IMR-90 (cell line): ENCODE measurements around the gene CAMK2N1. TPM values are rescaled to one million over a fixed set of nuclear protein-coding genes. Genes with fewer than 3 reads are reported as not detected.

Experiments used
- ATAC-seq: fragments of 200-7000 bp; cut with Tn5 transposase; 2 replicates; pipeline ENCODE4 v1.9.1; 2020; ENCODE audit warnings: low read depth, mild to moderate bottlenecking, moderate library complexity
- BruUV-seq: library from RNA; stranded (reverse); fragments of 400-500 nt; replicated peaks from 2 replicates; lab custom pipeline; 2021; lab: Mats Ljungman, UMichigan
- CTCF ChIA-PET: fragments of 300-600 bp; formaldehyde crosslinking; extraction: SDS; loops from one replicate; lab custom pipeline; 2021; ENCODE audit warnings: antibody characterized with exemption; lab: Yijun Ruan, JAX
- POLR2A ChIA-PET: fragments of 300-600 bp; sonication (Branson Sonifier 250); formaldehyde crosslinking; loops from one replicate; lab custom pipeline; 2022; ENCODE audit warnings: antibody characterized with exemption; ENCODE audit not compliant: unreplicated experiment; lab: Charles Lee
- DNase-seq: peaks from one replicate; pipeline ENCODE4 v3.0.0; 2013
- H2AFZ ChIP-seq: replicated peaks from 2 replicates; pipeline ENCODE3; 2013; ENCODE audit warnings: low read length, mild to moderate bottlenecking; ENCODE audit not compliant: poor library complexity
- H2AK5ac ChIP-seq: 2 replicates; pipeline ENCODE4 v1.6.1; 2013; ENCODE audit warnings: low read depth, low read length, inconsistent platforms
- H2AK9ac ChIP-seq: replicated peaks from 2 replicates; pipeline ENCODE3; 2013; ENCODE audit warnings: mild to moderate bottlenecking, low read depth, low read length, moderate library complexity; ENCODE audit not compliant: poor library complexity
- H2BK120ac ChIP-seq: 2 replicates; pipeline ENCODE4 v1.6.1; 2013; ENCODE audit warnings: low read depth, low read length, inconsistent platforms
- H2BK15ac ChIP-seq: 3 replicates; pipeline ENCODE4 v1.6.1; 2013; ENCODE audit warnings: low read depth, low read length, inconsistent platforms
- H2BK20ac ChIP-seq: 2 replicates; pipeline ENCODE4 v1.6.1; 2013; ENCODE audit warnings: low read depth, mild to moderate bottlenecking, inconsistent platforms, low read length, moderate library complexity
- H2BK5ac ChIP-seq: 2 replicates; pipeline ENCODE4 v1.6.1; 2013; ENCODE audit warnings: mild to moderate bottlenecking, low read depth, low read length, inconsistent platforms; ENCODE audit not compliant: poor library complexity, severe bottlenecking
- H3K14ac ChIP-seq: replicated peaks from 2 replicates; pipeline ENCODE4 v1.6.1; 2013; ENCODE audit warnings: low read depth, low read length, inconsistent platforms
- H3K18ac ChIP-seq: 2 replicates; pipeline ENCODE4 v1.6.1; 2013; ENCODE audit warnings: low read depth, low read length, control low read depth
- H3K23ac ChIP-seq: 2 replicates; pipeline ENCODE4 v1.6.1; 2013; ENCODE audit warnings: low read depth, low read length, inconsistent platforms
- H3K27ac ChIP-seq: 2 replicates; pipeline ENCODE4 v1.5.1; 2013; ENCODE audit warnings: mild to moderate bottlenecking, control low read depth, low read length; ENCODE audit not compliant: insufficient read depth
- H3K27me3 ChIP-seq: 2 replicates; pipeline ENCODE4 v1.6.1; 2013; ENCODE audit warnings: low read length; ENCODE audit not compliant: control insufficient read depth, insufficient read depth
- H3K36me3 ChIP-seq: 2 replicates; pipeline ENCODE4 v1.6.1; 2013; ENCODE audit warnings: low read length, mixed read lengths; ENCODE audit not compliant: control insufficient read depth, insufficient read depth
- H3K4ac ChIP-seq: 2 replicates; pipeline ENCODE4 v1.6.1; 2013; ENCODE audit warnings: low read depth, low read length, inconsistent platforms
- H3K4me1 ChIP-seq: 2 replicates; pipeline ENCODE4 v1.6.1; 2013; ENCODE audit warnings: low read length, mixed read lengths; ENCODE audit not compliant: control insufficient read depth, insufficient read depth
- H3K4me2 ChIP-seq: 2 replicates; pipeline ENCODE4 v1.6.1; 2013; ENCODE audit warnings: low read depth, mild to moderate bottlenecking, control low read depth, low read length, moderate library complexity
- H3K4me3 ChIP-seq: 2 replicates; pipeline ENCODE4 v1.5.1; 2013; ENCODE audit warnings: low read depth, mild to moderate bottlenecking, control low read depth, low read length, moderate library complexity; ENCODE audit not compliant: insufficient read depth
- H3K56ac ChIP-seq: 2 replicates; pipeline ENCODE4 v1.6.1; 2013; ENCODE audit warnings: low read length, inconsistent platforms; ENCODE audit not compliant: insufficient read depth; ENCODE audit errors: extremely low read depth
- H3K79me1 ChIP-seq, 2 experiments: 2 replicates each; pipeline ENCODE4 v1.6.1; 2013; ENCODE audit warnings: low read length in 2 of 2, inconsistent platforms in 1 of 2, low read depth in 1 of 2
- H3K9ac ChIP-seq: 2 replicates; pipeline ENCODE4 v1.6.1; 2013; ENCODE audit warnings: low read depth, low read length, control low read depth
- H3K9me1 ChIP-seq: 2 replicates; pipeline ENCODE4 v1.6.1; 2013; ENCODE audit warnings: low read length, inconsistent platforms; ENCODE audit not compliant: insufficient read depth
- H3K9me3 ChIP-seq: 2 replicates; pipeline ENCODE4 v1.6.1; 2013; ENCODE audit warnings: low read length; ENCODE audit not compliant: control insufficient read depth, insufficient read depth
- H4K20me1 ChIP-seq: 2 replicates; pipeline ENCODE4 v1.6.1; 2013; ENCODE audit warnings: low read length, inconsistent platforms; ENCODE audit not compliant: insufficient read depth
- H4K5ac ChIP-seq: 2 replicates; pipeline ENCODE4 v1.6.1; 2013; ENCODE audit warnings: mild to moderate bottlenecking, low read depth, low read length, control low read depth
- H4K8ac ChIP-seq, 2 experiments: 2 replicates each; pipeline ENCODE4 v1.6.1; 2013; ENCODE audit warnings: low read depth in 2 of 2, low read length in 2 of 2, control low read depth in 1 of 2, inconsistent platforms in 1 of 2
- H4K91ac ChIP-seq: 2 replicates; pipeline ENCODE4 v1.6.1; 2013; ENCODE audit warnings: low read depth, low read length, inconsistent platforms; ENCODE audit not compliant: insufficient read depth
- BHLHE40 ChIP-seq: fragments of 150-350 bp; IDR thresholded peaks from 2 replicates; pipeline ENCODE4 v1.6.1; 2016; ENCODE audit warnings: mild to moderate bottlenecking, low read depth, low read length
- CEBPB ChIP-seq: IDR thresholded peaks from 2 replicates; pipeline ENCODE4 v1.6.1; 2012; ENCODE audit warnings: low read depth, low read length, improper control_type of control experiment
- CHD1 ChIP-seq: IDR thresholded peaks from 2 replicates; pipeline ENCODE4 v1.6.1; 2012; ENCODE audit warnings: low read depth, low read length, improper control_type of control experiment
- FOS ChIP-seq: fragments of 150-350 bp; IDR thresholded peaks from 2 replicates; pipeline ENCODE4 v1.6.1; 2016; ENCODE audit warnings: low read depth, low read length
- MAFK ChIP-seq: IDR thresholded peaks from 2 replicates; pipeline ENCODE4 v1.6.1; 2012; ENCODE audit warnings: low read depth, low read length, improper control_type of control experiment
- MAZ ChIP-seq: IDR thresholded peaks from 2 replicates; pipeline ENCODE4 v1.6.1; 2012; ENCODE audit warnings: low read depth, mild to moderate bottlenecking, low read length, improper control_type of control experiment, moderate library complexity, borderline replicate concordance
- MXI1 ChIP-seq: IDR thresholded peaks from 2 replicates; pipeline ENCODE4 v1.6.1; 2012; ENCODE audit warnings: low read depth, mild to moderate bottlenecking, low read length, moderate library complexity, borderline replicate concordance
- NFE2L2 ChIP-seq: fragments of 150-350 bp; IDR thresholded peaks from 2 replicates; pipeline ENCODE4 v1.6.1; 2016; ENCODE audit warnings: low read depth, mild to moderate bottlenecking, low read length
- POLR2A ChIP-seq: IDR thresholded peaks from 2 replicates; pipeline ENCODE4 v1.6.1; 2012; ENCODE audit warnings: mild to moderate bottlenecking, low read depth, low read length
- RAD21 ChIP-seq: IDR thresholded peaks from 2 replicates; pipeline ENCODE4 v1.6.1; 2012; ENCODE audit warnings: low read length, improper control_type of control experiment
- RCOR1 ChIP-seq: IDR thresholded peaks from 2 replicates; pipeline ENCODE4 v1.6.1; 2012; ENCODE audit warnings: mild to moderate bottlenecking, low read length, improper control_type of control experiment; ENCODE audit not compliant: insufficient replicate concordance
- RFX5 ChIP-seq: IDR thresholded peaks from 2 replicates; pipeline ENCODE4 v1.8.0; 2012; ENCODE audit warnings: low read depth, mild to moderate bottlenecking, low read length, moderate library complexity
- SMC3 ChIP-seq: fragments of 150-350 bp; IDR thresholded peaks from 2 replicates; pipeline ENCODE4 v1.6.1; 2016; ENCODE audit warnings: low read depth, mild to moderate bottlenecking, antibody characterized with exemption, low read length, moderate library complexity
- WGBS, 2 experiments: methylation state at CpG; one replicate each; pipeline versions ENCODE4 v1.1.5 to v1.1.7; 2013; ENCODE audit warnings: missing lambda C conversion rate in 2 of 2; ENCODE audit not compliant: insufficient read length in 1 of 2; ENCODE audit errors: extremely low coverage in 2 of 2; 5-methylcytosine and 5-hydroxymethylcytosine counted together
- dilution Hi-C: fragments of 300-500 bp; cut with HindIII; formaldehyde crosslinking; loops from one replicate; pipeline ENCODE4 v1.14.3; 2018; ENCODE audit warnings: low sequenced_read_pairs; ENCODE audit not compliant: unreplicated experiment
- in situ Hi-C: fragments of 300-500 bp; cut with MboI; formaldehyde crosslinking; loops from 3 replicates; pipeline ENCODE4 v1.14.3; 2019; ENCODE audit warnings: low sequenced_read_pairs, inconsistent platforms, mixed read lengths
- intact Hi-C: fragments of 100-400 bp; cut with micrococcal nuclease; formaldehyde crosslinking; loops from 2 replicates; pipeline ENCODE4 v1.10.0; 2022
- polyA plus RNA-seq, 3 experiments: library from polyadenylated mRNA; depleted of rRNA; stranded (reverse); fragments of >200 nt; gene quantifications; 2 replicates each; pipeline ENCODE4 v1.2.3, GENCODE V29; 2012; ENCODE audit warnings: low replicate concordance in 1 of 3
- total RNA-seq: library from RNA; depleted of rRNA; stranded (reverse); fragments of >200 nt; gene quantifications from 2 replicates; pipeline ENCODE4 v1.2.3, GENCODE V29; 2012
- TF ChIP-seq, protein P1 (sequence below): fragments of 150-350 bp; IDR thresholded peaks from 2 replicates; pipeline ENCODE4 v1.6.1; 2017; ENCODE audit warnings: mild to moderate bottlenecking, antibody characterized with exemption, low read length, low read depth
- TF ChIP-seq, protein P2 (sequence below): fragments of 150-350 bp; IDR thresholded peaks from 2 replicates; pipeline ENCODE4 v1.6.1; 2016; ENCODE audit warnings: low read depth, mild to moderate bottlenecking, low read length, moderate library complexity, borderline replicate concordance
- TF ChIP-seq, protein P3 (sequence below): conservative IDR thresholded peaks from 2 replicates; pipeline ENCODE4 v1.5.1; 2012; ENCODE audit warnings: mild to moderate bottlenecking, low read depth, low read length, improper control_type of control experiment

The CAMK2N1 gene
- total and polyA plus RNA-seq, 2 of the 4 experiments (the other 2 are of a cell fraction): 10.2 to 44.4 TPM

DNA sequence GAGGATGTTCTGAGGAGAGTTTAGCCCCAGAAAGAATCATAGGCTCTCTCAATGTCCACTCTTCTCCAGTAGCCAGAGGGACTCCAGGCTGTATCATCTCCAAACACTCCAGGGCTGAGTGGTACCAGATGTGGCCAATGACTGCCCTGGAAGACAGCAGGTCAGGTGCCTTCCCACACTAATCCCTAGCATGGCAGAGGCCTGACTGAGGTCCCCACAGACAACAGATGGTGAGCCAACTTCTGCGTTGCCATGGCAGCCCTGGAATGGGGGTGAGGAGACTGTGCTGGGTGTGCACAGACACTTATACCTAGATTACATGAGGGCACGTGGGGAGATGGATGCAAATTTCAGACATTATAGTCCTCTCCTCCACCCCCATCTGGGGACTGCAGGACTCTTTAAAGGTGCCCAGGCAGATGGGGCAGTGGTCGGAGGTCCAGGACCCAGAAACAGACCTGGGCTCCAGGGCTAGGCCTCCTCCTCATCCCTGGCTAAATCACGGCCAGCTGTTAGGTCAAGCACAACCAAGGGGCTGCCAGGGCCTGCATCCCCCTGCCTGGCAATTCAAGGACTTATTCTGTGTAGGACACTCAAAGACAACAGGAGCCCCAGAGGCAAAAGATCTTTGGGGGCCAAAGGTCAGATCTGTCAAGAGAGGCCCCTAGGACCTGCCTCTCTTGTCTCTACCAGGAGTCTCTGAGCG lies 42.9 kb downstream of the CAMK2N1 start:
- Histone ChIP-seq H3K4me1 (no peaks in the 10 kb centered on the region), H3K9me1 (no peaks in the 10 kb centered on the region), H3K14ac (no peak overlapping the region), H3K79me1 (no peaks in the 10 kb centered on the region), H2BK20ac (no peak overlapping the region), H4K5ac (no peak overlapping the region), H2AK9ac (no peak overlapping the region), H4K91ac (no peak overlapping the region), H2AK5ac (no peak overlapping the region), H3K4me3 (no peak overlapping the region), H2BK5ac (no peak overlapping the region), H3K18ac (no peak overlapping the region), H3K9ac (no peak overlapping the region), H2BK120ac (no peak overlapping the region), H3K23ac (no peak overlapping the region), H4K8ac (no peak overlapping the region), H3K36me3 (no peaks in the 10 kb centered on the region), H3K4me2 (no peak overlapping the region), H3K27me3 (peaks cover 4% of the 10 kb centered on the region), H2AFZ (no peak overlapping the region), H2BK15ac (no peak overlapping the region), H3K4ac (no peak overlapping the region), H3K9me3 (no peaks in the 10 kb centered on the region), H4K20me1 (no peaks in the 10 kb centered on the region), H3K56ac (no peak overlapping the region), H3K27ac (no peak overlapping the region)
- TF ChIP-seq, protein P1, sequence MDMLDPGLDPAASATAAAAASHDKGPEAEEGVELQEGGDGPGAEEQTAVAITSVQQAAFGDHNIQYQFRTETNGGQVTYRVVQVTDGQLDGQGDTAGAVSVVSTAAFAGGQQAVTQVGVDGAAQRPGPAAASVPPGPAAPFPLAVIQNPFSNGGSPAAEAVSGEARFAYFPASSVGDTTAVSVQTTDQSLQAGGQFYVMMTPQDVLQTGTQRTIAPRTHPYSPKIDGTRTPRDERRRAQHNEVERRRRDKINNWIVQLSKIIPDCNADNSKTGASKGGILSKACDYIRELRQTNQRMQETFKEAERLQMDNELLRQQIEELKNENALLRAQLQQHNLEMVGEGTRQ: no peak
- TF ChIP-seq POLR2A (no peak), RAD21 (no peak), CEBPB (no peak), RCOR1 (no peak), NFE2L2 (no peak), SMC3 (no peak), BHLHE40 (no peak), MAFK (no peak), RFX5 (no peak), CHD1 (no peak), MXI1 (no peak), FOS (no peak), MAZ (no peak)
- TF ChIP-seq, protein P2, sequence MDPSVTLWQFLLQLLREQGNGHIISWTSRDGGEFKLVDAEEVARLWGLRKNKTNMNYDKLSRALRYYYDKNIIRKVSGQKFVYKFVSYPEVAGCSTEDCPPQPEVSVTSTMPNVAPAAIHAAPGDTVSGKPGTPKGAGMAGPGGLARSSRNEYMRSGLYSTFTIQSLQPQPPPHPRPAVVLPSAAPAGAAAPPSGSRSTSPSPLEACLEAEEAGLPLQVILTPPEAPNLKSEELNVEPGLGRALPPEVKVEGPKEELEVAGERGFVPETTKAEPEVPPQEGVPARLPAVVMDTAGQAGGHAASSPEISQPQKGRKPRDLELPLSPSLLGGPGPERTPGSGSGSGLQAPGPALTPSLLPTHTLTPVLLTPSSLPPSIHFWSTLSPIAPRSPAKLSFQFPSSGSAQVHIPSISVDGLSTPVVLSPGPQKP: no peak
- TF ChIP-seq, protein P3, sequence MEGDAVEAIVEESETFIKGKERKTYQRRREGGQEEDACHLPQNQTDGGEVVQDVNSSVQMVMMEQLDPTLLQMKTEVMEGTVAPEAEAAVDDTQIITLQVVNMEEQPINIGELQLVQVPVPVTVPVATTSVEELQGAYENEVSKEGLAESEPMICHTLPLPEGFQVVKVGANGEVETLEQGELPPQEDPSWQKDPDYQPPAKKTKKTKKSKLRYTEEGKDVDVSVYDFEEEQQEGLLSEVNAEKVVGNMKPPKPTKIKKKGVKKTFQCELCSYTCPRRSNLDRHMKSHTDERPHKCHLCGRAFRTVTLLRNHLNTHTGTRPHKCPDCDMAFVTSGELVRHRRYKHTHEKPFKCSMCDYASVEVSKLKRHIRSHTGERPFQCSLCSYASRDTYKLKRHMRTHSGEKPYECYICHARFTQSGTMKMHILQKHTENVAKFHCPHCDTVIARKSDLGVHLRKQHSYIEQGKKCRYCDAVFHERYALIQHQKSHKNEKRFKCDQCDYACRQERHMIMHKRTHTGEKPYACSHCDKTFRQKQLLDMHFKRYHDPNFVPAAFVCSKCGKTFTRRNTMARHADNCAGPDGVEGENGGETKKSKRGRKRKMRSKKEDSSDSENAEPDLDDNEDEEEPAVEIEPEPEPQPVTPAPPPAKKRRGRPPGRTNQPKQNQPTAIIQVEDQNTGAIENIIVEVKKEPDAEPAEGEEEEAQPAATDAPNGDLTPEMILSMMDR: no peak
- intact Hi-C loops (no loop called here), in situ Hi-C loops (no loop called here), dilution Hi-C loops (no loop called here)
- ATAC-seq (no peak), DNase-seq (peak; percentile 17)
- CTCF ChIA-PET: no interaction called here
- no CpG with 5 or more reads among the region's 5 CpGs for WGBS, 2 experiments
- POLR2A ChIA-PET: no interaction called here
- no TSS peak for BruUV-seq
